ENCODE measurements around the gene PEX12.
A peak's percentile ranks its signal among the peaks of the same experiment; 100 is the strongest.
"Not testable (repeated sequence)": the region's sequence is repeated elsewhere in the genome, so short reads cannot be mapped to it uniquely, and the experiment has no call there.

Gene PEX12

GRCh38 chr17:35575759-35576158, 2.6 kb downstream of the PEX12 start:
- no peaks in the 10 kb centered on the region for H3K9me3 ChIP-seq (ENCODE audit: severe bottlenecking)
- H3K4me3 ChIP-seq (ENCODE audit: low read depth, low read length): no peak overlapping the region
- H3K27ac ChIP-seq: no peak overlapping the region
- no peak for TF ChIP-seq CTCF (IDR thresholded peaks at IDR 0.05; ENCODE audit: low read depth, low read length)
- DNase-seq: no peak
- no peaks in the 10 kb centered on the region for H3K27me3 ChIP-seq (ENCODE audit: insufficient read depth, low read depth, severe bottlenecking)
- peaks cover 23% of the 10 kb centered on the region for H3K36me3 ChIP-seq

- TF ChIP-seq CTCF (IDR thresholded peaks at IDR 0.05; ENCODE audit: low read depth, low read length): no peak
- Histone ChIP-seq H3K36me3 (peaks cover 29% of the 10 kb centered on the region), H3K9me3 (ENCODE audit: severe bottlenecking) (no peaks in the 10 kb centered on the region), H3K4me3 (ENCODE audit: low read depth, low read length) (no peak overlapping the region), H3K27me3 (ENCODE audit: insufficient read depth, low read depth, severe bottlenecking) (no peaks in the 10 kb centered on the region), H3K27ac (no peak overlapping the region)
- no peak for DNase-seq
Observed at GRCh38 chr17:35569405-35569804, 9.0 kb downstream of the PEX12 start.

GRCh38 chr17:35568561-35568960, 9.8 kb downstream of the PEX12 start:
- DNase-seq: no peak

GRCh38 chr17:35566968-35567367, 11.4 kb downstream of the PEX12 start:
- DNase-seq: no peak
- no peaks in the 10 kb centered on the region for H3K9me3 ChIP-seq (ENCODE audit: severe bottlenecking)
- peaks cover 20% of the 10 kb centered on the region for H3K36me3 ChIP-seq
- peak overlapping the region; percentile 68 for H3K4me3 ChIP-seq (ENCODE audit: low read depth, low read length)
- TF ChIP-seq CTCF (IDR thresholded peaks at IDR 0.05; ENCODE audit: low read depth, low read length): no peak
- H3K27ac ChIP-seq: peak overlapping the region; percentile 88
- no peaks in the 10 kb centered on the region for H3K27me3 ChIP-seq (ENCODE audit: insufficient read depth, low read depth, severe bottlenecking)

More at GRCh38 chr17:35568561-35568960, 9.8 kb downstream of the PEX12 start:
- Histone ChIP-seq H3K27ac (peak overlapping the region; percentile 88), H3K4me3 (ENCODE audit: low read depth, low read length) (peak overlapping the region; percentile 68), H3K27me3 (ENCODE audit: insufficient read depth, low read depth, severe bottlenecking) (no peaks in the 10 kb centered on the region), H3K36me3 (peaks cover 24% of the 10 kb centered on the region), H3K9me3 (ENCODE audit: severe bottlenecking) (no peaks in the 10 kb centered on the region)
- no peak for TF ChIP-seq CTCF (IDR thresholded peaks at IDR 0.05; ENCODE audit: low read depth, low read length)

- not testable (repeated sequence) for H3K36me3 ChIP-seq; DNase-seq; H3K27ac ChIP-seq; H3K4me3 ChIP-seq (ENCODE audit: low read depth, low read length); H3K9me3 ChIP-seq (ENCODE audit: severe bottlenecking); H3K27me3 ChIP-seq (ENCODE audit: insufficient read depth, low read depth, severe bottlenecking)
Observed at GRCh38 chr17:35563181-35563580, 15.2 kb downstream of the PEX12 start.

GRCh38 chr17:35560703-35561102, 17.7 kb downstream of the PEX12 start, which contains the start of gene SLFN14:
TSS of gene SLFN14 (minus strand) at chr17:35560819. CDS start at chr17:35558062, 2,757 bp downstream.
- DNase-seq: no peak
- Histone ChIP-seq H3K36me3 (no peaks in the 10 kb centered on the region), H3K4me3 (ENCODE audit: low read depth, low read length) (no peak within 1 kb of the TSS), H3K9me3 (ENCODE audit: severe bottlenecking) (no peaks in the 10 kb centered on the region), H3K27ac (no peak within 1 kb of the TSS), H3K27me3 (ENCODE audit: insufficient read depth, low read depth, severe bottlenecking) (no peaks in the 10 kb centered on the region)
- TF ChIP-seq CTCF (IDR thresholded peaks at IDR 0.05; ENCODE audit: low read depth, low read length): no peak

All from WERI-Rb-1 (cell line).